Testis (tissue), 2 donors: ENCODE results near the gene USP32.

Experiments used
- POLR2A ChIP-seq: fragments of 450-650 bp; IDR thresholded peaks from one replicate; pipeline ENCODE4 v1.6.1; 2017; ENCODE audit warnings: antibody characterized with exemption, mild to moderate bottlenecking, moderate library complexity
- TF ChIP-seq, protein P1 (sequence below), 3 experiments: fragments of 450-650 bp in 2 of 3; fragments of 200-600 bp in 1 of 3; sonication (generic) in 1 of 3; IDR thresholded peaks; one replicate each; pipeline ENCODE4 v1.5.1; 2016 to 2019; ENCODE audit warnings: antibody characterized with exemption in 3 of 3, mild to moderate bottlenecking in 2 of 3, moderate library complexity in 1 of 3

DNA sequence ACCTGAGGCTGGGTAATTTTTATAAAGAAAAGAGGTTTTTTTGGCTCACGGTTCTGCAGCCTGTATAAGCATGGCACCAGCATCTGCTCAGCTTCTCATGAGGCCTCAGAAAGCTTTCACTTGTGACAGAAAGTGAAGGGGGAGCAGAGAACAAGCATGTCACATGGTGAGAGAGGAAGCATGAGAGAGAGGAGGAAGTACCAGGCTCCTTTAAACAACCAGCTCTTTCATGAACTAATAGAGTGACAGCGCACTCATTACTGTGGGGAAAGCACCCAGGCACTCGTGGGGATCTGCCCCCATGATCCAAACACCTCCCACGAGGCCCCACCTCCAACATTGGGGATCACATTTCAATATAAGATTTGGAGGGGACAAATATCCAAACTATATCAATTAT, 86.8 kb downstream of the USP32 start:
- TF ChIP-seq, protein P1, sequence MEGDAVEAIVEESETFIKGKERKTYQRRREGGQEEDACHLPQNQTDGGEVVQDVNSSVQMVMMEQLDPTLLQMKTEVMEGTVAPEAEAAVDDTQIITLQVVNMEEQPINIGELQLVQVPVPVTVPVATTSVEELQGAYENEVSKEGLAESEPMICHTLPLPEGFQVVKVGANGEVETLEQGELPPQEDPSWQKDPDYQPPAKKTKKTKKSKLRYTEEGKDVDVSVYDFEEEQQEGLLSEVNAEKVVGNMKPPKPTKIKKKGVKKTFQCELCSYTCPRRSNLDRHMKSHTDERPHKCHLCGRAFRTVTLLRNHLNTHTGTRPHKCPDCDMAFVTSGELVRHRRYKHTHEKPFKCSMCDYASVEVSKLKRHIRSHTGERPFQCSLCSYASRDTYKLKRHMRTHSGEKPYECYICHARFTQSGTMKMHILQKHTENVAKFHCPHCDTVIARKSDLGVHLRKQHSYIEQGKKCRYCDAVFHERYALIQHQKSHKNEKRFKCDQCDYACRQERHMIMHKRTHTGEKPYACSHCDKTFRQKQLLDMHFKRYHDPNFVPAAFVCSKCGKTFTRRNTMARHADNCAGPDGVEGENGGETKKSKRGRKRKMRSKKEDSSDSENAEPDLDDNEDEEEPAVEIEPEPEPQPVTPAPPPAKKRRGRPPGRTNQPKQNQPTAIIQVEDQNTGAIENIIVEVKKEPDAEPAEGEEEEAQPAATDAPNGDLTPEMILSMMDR (IDR thresholded peaks at IDR 0.05), result no peak
- no peak for TF ChIP-seq POLR2A
